Cardiac muscle cell (in vitro differentiated cells and primary cell): ENCODE measurements around the gene CEP72. TPM values are rescaled to one million over a fixed set of nuclear protein-coding genes. Genes with fewer than 3 reads are reported as not detected.
"Not testable (repeated sequence)": the region's sequence is repeated elsewhere in the genome, so short reads cannot be mapped to it uniquely, and the experiment has no call there.

Source experiments
- DNase-seq, 2 donors: peaks; one replicate each; pipeline versions ENCODE4 v3.0.0 to v3.0.0-alpha.2; 2010 to 2017; ENCODE audit warnings: low read depth in 1 of 2, low spot score in 1 of 2
- H3K27ac ChIP-seq: fragments of 200-600 bp; sonication (generic); 2 replicates; pipeline ENCODE4 v1.5.1; 2016
- H3K27me3 ChIP-seq: fragments of 200-600 bp; sonication (generic); 2 replicates; pipeline ENCODE4 v1.6.0; 2016; ENCODE audit warnings: control low read depth
- H3K36me3 ChIP-seq: fragments of 200-600 bp; sonication (generic); 2 replicates; pipeline ENCODE4 v1.5.1; 2016; ENCODE audit warnings: control low read depth
- H3K4me1 ChIP-seq: fragments of 200-600 bp; sonication (generic); 2 replicates; pipeline ENCODE4 v1.8.1; 2017; ENCODE audit warnings: low read depth, mild to moderate bottlenecking, mixed run types
- H3K4me3 ChIP-seq: fragments of 200-600 bp; sonication (generic); 2 replicates; pipeline ENCODE4 v1.5.1; 2016; ENCODE audit warnings: mild to moderate bottlenecking
- H3K9me3 ChIP-seq: fragments of 200-600 bp; sonication (generic); 2 replicates; pipeline ENCODE4 v1.5.1; 2017; ENCODE audit warnings: low read depth, mild to moderate bottlenecking, control low read depth
- CTCF ChIP-seq: IDR thresholded peaks from 2 replicates; pipeline ENCODE4 v1.5.1; 2012; ENCODE audit warnings: low read depth, mild to moderate bottlenecking, low read length
- polyA plus RNA-seq: library from polyadenylated mRNA; unstranded; fragments of >200 nt; fragmentation: Nextera tagmentation; extraction: Ambion mirVana; gene quantifications from 2 replicates; pipeline ENCODE4 v1.2.1, GENCODE V29; 2016
- total RNA-seq: library from RNA; depleted of rRNA; stranded (reverse); fragments of >200 nt; gene quantifications from 2 replicates; pipeline ENCODE4 v1.2.3, GENCODE V29; 2016

Gene CEP72
- total and polyA plus RNA-seq, 2 experiments from 2014 or later, result 6.6 to 8.5 TPM

GRCh38 chr5:574906-575305 lies 37.2 kb upstream of the CEP72 start:
- TF ChIP-seq CTCF, result no peak
- no peak overlapping the region for H3K27ac ChIP-seq
- DNase-seq, result no peak
- H3K4me3 ChIP-seq, result no peak overlapping the region
- no peaks in the 10 kb centered on the region for H3K9me3 ChIP-seq
- no peaks in the 10 kb centered on the region for H3K27me3 ChIP-seq
- no peaks in the 10 kb centered on the region for H3K36me3 ChIP-seq
- no peaks in the 10 kb centered on the region for H3K4me1 ChIP-seq

- Histone ChIP-seq H3K27ac (no peak overlapping the region), H3K27me3 (no peaks in the 10 kb centered on the region), H3K36me3 (no peaks in the 10 kb centered on the region), H3K4me1 (no peaks in the 10 kb centered on the region), H3K4me3 (no peak overlapping the region), H3K9me3 (no peaks in the 10 kb centered on the region)
- DNase-seq, result no peak
- TF ChIP-seq CTCF, result no peak
These were observed 36.5 kb upstream of the CEP72 start for GRCh38 chr5:575636-576035.

- H3K27me3 ChIP-seq, H3K9me3 ChIP-seq, H3K27ac ChIP-seq, H3K4me1 ChIP-seq, DNase-seq, H3K4me3 ChIP-seq, H3K36me3 ChIP-seq: not testable (repeated sequence)
These were observed 34.9 kb upstream of the CEP72 start for GRCh38 chr5:577214-577613.

GRCh38 chr5:577800-578199 lies 34.3 kb upstream of the CEP72 start:
- no peaks in the 10 kb centered on the region for H3K9me3 ChIP-seq
- DNase-seq, result no peak
- H3K4me3 ChIP-seq, result no peak overlapping the region
- TF ChIP-seq CTCF, result no peak
- no peaks in the 10 kb centered on the region for H3K36me3 ChIP-seq
- H3K27ac ChIP-seq, result no peak overlapping the region
- no peaks in the 10 kb centered on the region for H3K4me1 ChIP-seq
- H3K27me3 ChIP-seq, result no peaks in the 10 kb centered on the region

GRCh38 chr5:579211-579610 lies 32.9 kb upstream of the CEP72 start:
- no peak overlapping the region for H3K27ac ChIP-seq
- H3K27me3 ChIP-seq, result no peaks in the 10 kb centered on the region
- no peaks in the 10 kb centered on the region for H3K4me1 ChIP-seq
- TF ChIP-seq CTCF, result no peak
- H3K4me3 ChIP-seq, result no peak overlapping the region
- no peaks in the 10 kb centered on the region for H3K36me3 ChIP-seq
- no peak for DNase-seq
- H3K9me3 ChIP-seq, result no peaks in the 10 kb centered on the region

- Histone ChIP-seq H3K27me3 (no peaks in the 10 kb centered on the region), H3K27ac (no peak overlapping the region), H3K9me3 (no peaks in the 10 kb centered on the region), H3K4me3 (no peak overlapping the region), H3K36me3 (no peaks in the 10 kb centered on the region), H3K4me1 (no peaks in the 10 kb centered on the region)
- TF ChIP-seq CTCF, result no peak
- DNase-seq, result no peak
These were observed 32.3 kb upstream of the CEP72 start for GRCh38 chr5:579746-580366.
